Measurements from ENCODE around the gene TMEM44. TPM values are rescaled to one million over a fixed set of nuclear protein-coding genes. Genes with fewer than 3 reads are reported as not detected.

Gene TMEM44
- total and polyA plus RNA-seq, 9 of the 15 experiments (the other 6 are each of a cell fraction or from before 2014, with no cell fraction given) = 0.53 to 18.1 (median 11.3) TPM

- BruUV-seq (replicated peaks) = no TSS peak
- no peaks in the 10 kb centered on the region for H3K9me3 ChIP-seq (replicated peaks; ENCODE audit: control insufficient read depth, insufficient read depth, low read depth, low read length)
- no peak overlapping the region for H3K4me3 ChIP-seq
- H3K9ac ChIP-seq (ENCODE audit: insufficient read depth in 1 of 2, low read depth in 2 of 2, low read length in 2 of 2) = no peak overlapping the region
- no peak overlapping the region for H2AFZ ChIP-seq (ENCODE audit: low read depth, low read length)
- CTCF ChIA-PET (ENCODE audit: low intra/inter-chr PET ratio) = no interaction called here
- no peak for DNase-seq (ENCODE audit: extremely low read depth in 1 of 4, low spot score in 3 of 4)
- no peak overlapping the region for H3K4me2 ChIP-seq (ENCODE audit: insufficient read depth, low read length)
- TF ChIP-seq ZNF79 (CRISPR knock-in tag; IDR thresholded peaks at IDR 0.05; ENCODE audit: low read depth) = no peak
- no peak for TF ChIP-seq ZFP36 (IDR thresholded peaks at IDR 0.05; ENCODE audit: low read depth, low read length, partially characterized antibody)
- no peak for TF ChIP-seq TAF1 (IDR thresholded peaks at IDR 0.05; ENCODE audit: control insufficient read depth, extremely low read depth, insufficient read depth, low read length, severe bottlenecking)
- TF ChIP-seq, protein P1, sequence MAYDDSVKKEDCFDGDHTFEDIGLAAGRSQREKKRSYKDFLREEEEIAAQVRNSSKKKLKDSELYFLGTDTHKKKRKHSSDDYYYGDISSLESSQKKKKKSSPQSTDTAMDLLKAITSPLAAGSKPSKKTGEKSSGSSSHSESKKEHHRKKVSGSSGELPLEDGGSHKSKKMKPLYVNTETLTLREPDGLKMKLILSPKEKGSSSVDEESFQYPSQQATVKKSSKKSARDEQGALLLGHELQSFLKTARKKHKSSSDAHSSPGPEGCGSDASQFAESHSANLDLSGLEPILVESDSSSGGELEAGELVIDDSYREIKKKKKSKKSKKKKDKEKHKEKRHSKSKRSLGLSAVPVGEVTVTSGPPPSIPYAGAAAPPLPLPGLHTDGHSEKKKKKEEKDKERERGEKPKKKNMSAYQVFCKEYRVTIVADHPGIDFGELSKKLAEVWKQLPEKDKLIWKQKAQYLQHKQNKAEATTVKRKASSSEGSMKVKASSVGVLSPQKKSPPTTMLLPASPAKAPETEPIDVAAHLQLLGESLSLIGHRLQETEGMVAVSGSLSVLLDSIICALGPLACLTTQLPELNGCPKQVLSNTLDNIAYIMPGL (CRISPR knock-in tag; IDR thresholded peaks at IDR 0.05) = no peak
- TF ChIP-seq CBFA2T3 (IDR thresholded peaks at IDR 0.05) = no peak
- TF ChIP-seq MED1 (CRISPR knock-in tag; IDR thresholded peaks at IDR 0.05; ENCODE audit: borderline replicate concordance) = no peak
- TF ChIP-seq POLR2A (conservative IDR thresholded peaks at IDR 0.05) = no peak
- no peak for TF ChIP-seq ZNF280A (IDR thresholded peaks at IDR 0.05; ENCODE audit: low read depth, partially characterized antibody)
- no peak for TF ChIP-seq TARDBP (IDR thresholded peaks at IDR 0.05)
- no peak for TF ChIP-seq NCOA1 (IDR thresholded peaks at IDR 0.05; ENCODE audit: low read depth)
- no peak for TF ChIP-seq ZKSCAN1 (IDR thresholded peaks at IDR 0.05; ENCODE audit: low read depth, low read length)
- no peak for TF ChIP-seq ZC3H8 (IDR thresholded peaks at IDR 0.05)
- TF ChIP-seq, protein P2, sequence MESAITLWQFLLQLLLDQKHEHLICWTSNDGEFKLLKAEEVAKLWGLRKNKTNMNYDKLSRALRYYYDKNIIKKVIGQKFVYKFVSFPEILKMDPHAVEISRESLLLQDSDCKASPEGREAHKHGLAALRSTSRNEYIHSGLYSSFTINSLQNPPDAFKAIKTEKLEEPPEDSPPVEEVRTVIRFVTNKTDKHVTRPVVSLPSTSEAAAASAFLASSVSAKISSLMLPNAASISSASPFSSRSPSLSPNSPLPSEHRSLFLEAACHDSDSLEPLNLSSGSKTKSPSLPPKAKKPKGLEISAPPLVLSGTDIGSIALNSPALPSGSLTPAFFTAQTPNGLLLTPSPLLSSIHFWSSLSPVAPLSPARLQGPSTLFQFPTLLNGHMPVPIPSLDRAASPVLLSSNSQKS (CRISPR knock-in tag; IDR thresholded peaks at IDR 0.05) = no peak
- intact Hi-C loops (cut with micrococcal nuclease) (no loop called here), in situ Hi-C loops (cut with MboI) (no loop called here)
- H4K20me1 ChIP-seq (replicated peaks; ENCODE audit: control insufficient read depth, insufficient read depth, low read length) = no peaks in the 10 kb centered on the region
- H3K36me3 ChIP-seq (ENCODE audit: control insufficient read depth, insufficient read depth, low read length) = 0 out of 3 replicates have a peak, but pooled peaks cover 2% of the 10 kb centered on the region
- FAIRE-seq = no peak
- no peak for ATAC-seq
- POLR2A ChIA-PET = interaction anchor here (0.6 kb wide), 1 partner anchor 31 kb away, joined by 3 read pairs; no protein-coding TSS in a partner anchor
- no peak overlapping the region for H3K27ac ChIP-seq (ENCODE audit: extremely low read depth, low read depth, low read length)
- H3K27me3 ChIP-seq (ENCODE audit: control insufficient read depth in 2 of 2, insufficient read depth in 2 of 2, low read length in 2 of 2) = no peaks in the 10 kb centered on the region
- no peaks in the 10 kb centered on the region for H3K9me1 ChIP-seq (ENCODE audit: control insufficient read depth, insufficient read depth, low read length)
- H3K79me2 ChIP-seq (ENCODE audit: control insufficient read depth, insufficient read depth, low read length) = no peaks in the 10 kb centered on the region
- WGBS (ENCODE audit: insufficient coverage, low coverage, missing lambda C conversion rate) = 84% methylated on average over 8 of the region's 8 CpGs
- H3K4me1 ChIP-seq (replicated peaks in 1 of 2; ENCODE audit: control insufficient read depth in 2 of 2, insufficient read depth in 2 of 2, low read length in 2 of 2) = peaks cover 0 to 4% of the 10 kb centered on the region in 2 experiments; a peak in 2 of 5 replicates
These were observed 21.0 kb downstream of the TMEM44 start for GRCh38 chr3:194612221-194612620.
